Panc1 (cell line): ENCODE results near the gene POLR3GL. TPM values are rescaled to one million over a fixed set of nuclear protein-coding genes. Genes with fewer than 3 reads are reported as not detected.

Experiments used
- ATAC-seq: fragments of 200-7000 bp; cut with Tn5 transposase; 2 replicates; pipeline ENCODE4 v1.9.1; 2020; ENCODE audit warnings: mild to moderate bottlenecking, moderate library complexity
- BruUV-seq: library from RNA; stranded (reverse); fragments of 400-500 nt; replicated peaks from 2 replicates; lab custom pipeline; 2021; lab: Mats Ljungman, UMichigan
- CTCF ChIA-PET: fragments of 300-600 bp; sonication (Branson Sonifier 250); formaldehyde crosslinking; loops from one replicate; lab custom pipeline; 2022; ENCODE audit warnings: antibody characterized with exemption; lab: Charles Lee
- POLR2A ChIA-PET: fragments of 300-600 bp; sonication (Branson Sonifier 250); formaldehyde crosslinking; loops from one replicate; lab custom pipeline; 2022; ENCODE audit warnings: antibody characterized with exemption; lab: Charles Lee
- DNase-seq: peaks from one replicate; pipeline ENCODE4 v3.0.0-alpha.2; 2010; ENCODE audit warnings: low read depth, low spot score
- H3K27ac ChIP-seq: 2 replicates; pipeline ENCODE4 v1.5.1; 2011; ENCODE audit warnings: mild to moderate bottlenecking, low read length, inconsistent platforms
- H3K27me3 ChIP-seq: fragments of 200-500 bp; sonication (Bioruptor generic); 2 replicates; pipeline ENCODE4 v1.6.0; 2014; ENCODE audit warnings: low read length, inconsistent platforms; ENCODE audit not compliant: control insufficient read depth, insufficient read depth
- H3K36me3 ChIP-seq: fragments of 200-500 bp; sonication (Bioruptor generic); 2 replicates; pipeline ENCODE4 v1.5.1; 2014; ENCODE audit warnings: inconsistent platforms, mild to moderate bottlenecking, low read length, moderate library complexity; ENCODE audit not compliant: control insufficient read depth, insufficient read depth
- H3K4me1 ChIP-seq: 2 replicates; pipeline ENCODE4 v1.5.1; 2011; ENCODE audit warnings: inconsistent platforms, mild to moderate bottlenecking, low read length, moderate library complexity; ENCODE audit not compliant: control insufficient read depth, insufficient read depth
- H3K4me3 ChIP-seq, 2 experiments: 2 replicates each; pipeline ENCODE4 v1.5.1; 2011 to 2012; ENCODE audit warnings: low read depth in 2 of 2, low read length in 2 of 2, mild to moderate bottlenecking in 2 of 2, inconsistent platforms in 1 of 2, moderate library complexity in 1 of 2
- H3K9me3 ChIP-seq: fragments of 200-500 bp; sonication (Bioruptor generic); 2 replicates; pipeline ENCODE4 v1.5.1; 2014; ENCODE audit warnings: low read depth, mild to moderate bottlenecking, inconsistent platforms, low read length, moderate library complexity; ENCODE audit not compliant: control insufficient read depth, insufficient read depth
- POLR2AphosphoS5 ChIP-seq: IDR thresholded peaks from 2 replicates; pipeline ENCODE4 v1.6.1; 2012; ENCODE audit warnings: mild to moderate bottlenecking, low read depth, low read length, moderate library complexity
- REST ChIP-seq, 2 experiments: IDR thresholded peaks; 2 replicates each; pipeline ENCODE4 v1.6.1; 2011 to 2012; ENCODE audit warnings: low read depth in 2 of 2, control low read depth in 1 of 2, low read length in 1 of 2, mild to moderate bottlenecking in 1 of 2, moderate library complexity in 1 of 2; ENCODE audit not compliant: insufficient read depth in 1 of 2
- SIN3A ChIP-seq: IDR thresholded peaks from 2 replicates; pipeline ENCODE4 v1.6.1; 2012; ENCODE audit warnings: low read depth, mild to moderate bottlenecking, low read length, moderate library complexity, borderline replicate concordance; ENCODE audit not compliant: insufficient read depth
- TCF7L2 ChIP-seq: IDR thresholded peaks from 2 replicates; pipeline ENCODE4 v1.6.1; 2011; ENCODE audit warnings: mild to moderate bottlenecking, low read depth, low read length, inconsistent platforms
- in situ Hi-C: cut with HindIII; loops from 2 replicates; pipeline ENCODE4 v1.10.0; 2016; ENCODE audit warnings: low sequenced_read_pairs, low pct_unique_long_range_greater_than_20kb
- intact Hi-C: fragments of 100-400 bp; cut with micrococcal nuclease; formaldehyde crosslinking; loops from one replicate; pipeline ENCODE4 v1.10.0; 2022; ENCODE audit not compliant: unreplicated experiment
- total RNA-seq: library from RNA; stranded (reverse); gene quantifications from one replicate; pipeline ENCODE4 v1.2.1, GENCODE V29; 2021; ENCODE audit not compliant: unreplicated experiment
- TF ChIP-seq, protein P1 (sequence below): fragments of 450-650 bp; IDR thresholded peaks from 2 replicates; pipeline ENCODE4 v1.5.1; 2017; ENCODE audit warnings: mild to moderate bottlenecking

POLR3GL gene
- total RNA-seq, 1 experiment from 2014 or later: 14.9 TPM

GRCh38 chr1:145944532-145944931 is 20.0 kb upstream of the POLR3GL start:
- Histone ChIP-seq H3K4me1 (no peaks in the 10 kb centered on the region), H3K27me3 (no peaks in the 10 kb centered on the region), H3K27ac (no peak overlapping the region), H3K4me3 (no peak overlapping the region), H3K9me3 (no peaks in the 10 kb centered on the region), H3K36me3 (no peaks in the 10 kb centered on the region)
- TF ChIP-seq TCF7L2 (no peak), POLR2AphosphoS5 (no peak), REST (IDR thresholded peaks at IDR 0.05; ENCODE audit: insufficient read depth in 1 of 2, low read depth in 2 of 2, low read length in 1 of 2) (no peak), SIN3A (no peak)
- TF ChIP-seq, protein P1, sequence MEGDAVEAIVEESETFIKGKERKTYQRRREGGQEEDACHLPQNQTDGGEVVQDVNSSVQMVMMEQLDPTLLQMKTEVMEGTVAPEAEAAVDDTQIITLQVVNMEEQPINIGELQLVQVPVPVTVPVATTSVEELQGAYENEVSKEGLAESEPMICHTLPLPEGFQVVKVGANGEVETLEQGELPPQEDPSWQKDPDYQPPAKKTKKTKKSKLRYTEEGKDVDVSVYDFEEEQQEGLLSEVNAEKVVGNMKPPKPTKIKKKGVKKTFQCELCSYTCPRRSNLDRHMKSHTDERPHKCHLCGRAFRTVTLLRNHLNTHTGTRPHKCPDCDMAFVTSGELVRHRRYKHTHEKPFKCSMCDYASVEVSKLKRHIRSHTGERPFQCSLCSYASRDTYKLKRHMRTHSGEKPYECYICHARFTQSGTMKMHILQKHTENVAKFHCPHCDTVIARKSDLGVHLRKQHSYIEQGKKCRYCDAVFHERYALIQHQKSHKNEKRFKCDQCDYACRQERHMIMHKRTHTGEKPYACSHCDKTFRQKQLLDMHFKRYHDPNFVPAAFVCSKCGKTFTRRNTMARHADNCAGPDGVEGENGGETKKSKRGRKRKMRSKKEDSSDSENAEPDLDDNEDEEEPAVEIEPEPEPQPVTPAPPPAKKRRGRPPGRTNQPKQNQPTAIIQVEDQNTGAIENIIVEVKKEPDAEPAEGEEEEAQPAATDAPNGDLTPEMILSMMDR: no peak
- CTCF ChIA-PET: no interaction called here
- in situ Hi-C loops (no loop called here), intact Hi-C loops (no loop called here)
- no peak for DNase-seq
- POLR2A ChIA-PET: interaction anchor here (0.7 to 0.8 kb wide), 2 partner anchors 10 to 13 kb away, joined by 3 read pairs; partner anchors contain the start of gene LIX1L
- no peak for ATAC-seq
- no TSS peak for BruUV-seq

GRCh38 chr1:145946477-145946986 is 18.0 kb upstream of the POLR3GL start:
- H3K9me3 ChIP-seq: no peaks in the 10 kb centered on the region
- no peak for ATAC-seq
- ChIA-PET POLR2A (no interaction called here), CTCF (no interaction called here)
- no peak for DNase-seq
- TF ChIP-seq REST (IDR thresholded peaks at IDR 0.05; ENCODE audit: insufficient read depth in 1 of 2, low read depth in 2 of 2, low read length in 1 of 2): no peak
- TF ChIP-seq, protein P1: no peak
- no peak for TF ChIP-seq POLR2AphosphoS5
- no peak for TF ChIP-seq SIN3A
- TF ChIP-seq TCF7L2: no peak
- no peak overlapping the region for H3K4me3 ChIP-seq
- intact Hi-C loops (no loop called here), in situ Hi-C loops (no loop called here)
- H3K4me1 ChIP-seq: no peaks in the 10 kb centered on the region
- no peaks in the 10 kb centered on the region for H3K36me3 ChIP-seq
- H3K27ac ChIP-seq: no peak overlapping the region
- H3K27me3 ChIP-seq: no peaks in the 10 kb centered on the region
- BruUV-seq: no TSS peak
